Measurements from ENCODE around the gene CCDC33.
A peak's percentile ranks its signal among the peaks of the same experiment; 100 is the strongest.

- TF ChIP-seq, protein P1, sequence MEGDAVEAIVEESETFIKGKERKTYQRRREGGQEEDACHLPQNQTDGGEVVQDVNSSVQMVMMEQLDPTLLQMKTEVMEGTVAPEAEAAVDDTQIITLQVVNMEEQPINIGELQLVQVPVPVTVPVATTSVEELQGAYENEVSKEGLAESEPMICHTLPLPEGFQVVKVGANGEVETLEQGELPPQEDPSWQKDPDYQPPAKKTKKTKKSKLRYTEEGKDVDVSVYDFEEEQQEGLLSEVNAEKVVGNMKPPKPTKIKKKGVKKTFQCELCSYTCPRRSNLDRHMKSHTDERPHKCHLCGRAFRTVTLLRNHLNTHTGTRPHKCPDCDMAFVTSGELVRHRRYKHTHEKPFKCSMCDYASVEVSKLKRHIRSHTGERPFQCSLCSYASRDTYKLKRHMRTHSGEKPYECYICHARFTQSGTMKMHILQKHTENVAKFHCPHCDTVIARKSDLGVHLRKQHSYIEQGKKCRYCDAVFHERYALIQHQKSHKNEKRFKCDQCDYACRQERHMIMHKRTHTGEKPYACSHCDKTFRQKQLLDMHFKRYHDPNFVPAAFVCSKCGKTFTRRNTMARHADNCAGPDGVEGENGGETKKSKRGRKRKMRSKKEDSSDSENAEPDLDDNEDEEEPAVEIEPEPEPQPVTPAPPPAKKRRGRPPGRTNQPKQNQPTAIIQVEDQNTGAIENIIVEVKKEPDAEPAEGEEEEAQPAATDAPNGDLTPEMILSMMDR (IDR thresholded peaks at IDR 0.05) = peak; percentile 59 to 90 (median 80)
- peak; percentile 30 for TF ChIP-seq POLR2AphosphoS5 (IDR thresholded peaks at IDR 0.05)
Observed at GRCh38 chr15:74373731-74374647, 137.9 kb downstream of the CCDC33 start.
